ENCODE results near the gene LGR5.

GRCh38 chr12:71578694-71579258 is 139.2 kb downstream of the LGR5 start:
- no peak for TF ChIP-seq POLR2A (IDR thresholded peaks at IDR 0.05; ENCODE audit: low read length)
- TF ChIP-seq GATA1 (IDR thresholded peaks at IDR 0.05; ENCODE audit: low read depth, low read length): no peak

All from erythroblast (primary cell).